Nephron (organoid): ENCODE data around the gene ADCY5.
A peak's percentile ranks its signal among the peaks of the same experiment; 100 is the strongest.

ENCODE experiments used
- H3K27ac Mint-ChIP-seq, 3 experiments: 2 replicates each; pipeline ENCODE4 v1.8.0; 2020; ENCODE audit warnings: mixed read lengths in 3 of 3, mild to moderate bottlenecking in 2 of 3, moderate library complexity in 1 of 3
- H3K27me3 Mint-ChIP-seq: 2 replicates; pipeline ENCODE4 v1.8.0; 2021; ENCODE audit warnings: low read depth, mild to moderate bottlenecking, moderate library complexity, mixed read lengths
- H3K36me3 Mint-ChIP-seq: 2 replicates; pipeline ENCODE4 v1.8.0; 2020; ENCODE audit warnings: low read depth, mixed read lengths
- H3K4me1 Mint-ChIP-seq: 2 replicates; pipeline ENCODE4 v1.8.0; 2020; ENCODE audit warnings: mixed read lengths
- H3K4me3 Mint-ChIP-seq, 3 experiments: 2 replicates each; pipeline ENCODE4 v1.8.0; 2020; ENCODE audit warnings: mild to moderate bottlenecking in 3 of 3, mixed read lengths in 3 of 3, moderate library complexity in 2 of 3
- H3K9me3 Mint-ChIP-seq: 2 replicates; pipeline ENCODE4 v1.8.0; 2020; ENCODE audit warnings: mixed read lengths
- TF ChIP-seq, protein P1 (sequence below), 3 experiments: fragments of 200-600 bp; sonication (generic); IDR thresholded peaks; one replicate each; pipeline ENCODE4 v1.5.0; 2021; ENCODE audit warnings: antibody characterized with exemption in 3 of 3; ENCODE audit not compliant: unreplicated experiment in 3 of 3

Gene ADCY5

DNA sequence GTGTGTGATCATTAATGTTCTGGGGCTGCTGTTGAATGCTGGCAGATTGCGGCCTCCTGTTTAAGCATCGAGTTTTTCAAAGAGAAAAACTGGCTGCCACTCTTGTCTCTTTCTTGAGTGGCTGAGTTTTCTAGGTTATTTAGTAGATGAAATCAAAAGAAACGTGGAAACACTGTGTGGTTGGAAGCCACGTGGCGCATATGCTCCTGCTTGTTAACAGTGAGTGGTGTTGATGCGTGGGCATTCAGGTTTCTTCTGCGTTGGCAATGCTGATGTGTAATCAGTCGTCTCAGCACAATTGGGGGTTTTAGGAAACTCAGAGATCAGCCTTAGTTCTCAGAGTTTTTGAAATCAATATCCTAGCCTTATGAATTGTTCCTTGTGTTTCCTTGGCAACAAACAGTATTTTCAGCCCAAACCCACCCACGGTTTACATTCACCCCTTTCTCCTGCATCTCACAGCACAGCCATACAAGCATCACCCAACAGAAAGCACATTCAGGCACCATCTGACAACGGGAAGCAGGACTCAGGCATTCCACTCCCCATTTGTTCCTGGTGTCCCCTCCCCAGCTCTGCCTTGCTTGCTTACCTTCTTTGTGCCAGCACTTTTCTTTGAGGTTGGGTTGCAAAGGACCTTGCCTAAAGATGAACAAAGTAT is 172.4 kb downstream of the ADCY5 start:
- Mint-ChIP-seq H3K4me3 (no peak overlapping the region), H3K27ac (no peak overlapping the region), H3K27me3 (no peaks in the 10 kb centered on the region), H3K36me3 (peaks cover 12% of the 10 kb centered on the region), H3K4me1 (peaks cover 5% of the 10 kb centered on the region), H3K9me3 (no peaks in the 10 kb centered on the region)
- TF ChIP-seq, protein P1, sequence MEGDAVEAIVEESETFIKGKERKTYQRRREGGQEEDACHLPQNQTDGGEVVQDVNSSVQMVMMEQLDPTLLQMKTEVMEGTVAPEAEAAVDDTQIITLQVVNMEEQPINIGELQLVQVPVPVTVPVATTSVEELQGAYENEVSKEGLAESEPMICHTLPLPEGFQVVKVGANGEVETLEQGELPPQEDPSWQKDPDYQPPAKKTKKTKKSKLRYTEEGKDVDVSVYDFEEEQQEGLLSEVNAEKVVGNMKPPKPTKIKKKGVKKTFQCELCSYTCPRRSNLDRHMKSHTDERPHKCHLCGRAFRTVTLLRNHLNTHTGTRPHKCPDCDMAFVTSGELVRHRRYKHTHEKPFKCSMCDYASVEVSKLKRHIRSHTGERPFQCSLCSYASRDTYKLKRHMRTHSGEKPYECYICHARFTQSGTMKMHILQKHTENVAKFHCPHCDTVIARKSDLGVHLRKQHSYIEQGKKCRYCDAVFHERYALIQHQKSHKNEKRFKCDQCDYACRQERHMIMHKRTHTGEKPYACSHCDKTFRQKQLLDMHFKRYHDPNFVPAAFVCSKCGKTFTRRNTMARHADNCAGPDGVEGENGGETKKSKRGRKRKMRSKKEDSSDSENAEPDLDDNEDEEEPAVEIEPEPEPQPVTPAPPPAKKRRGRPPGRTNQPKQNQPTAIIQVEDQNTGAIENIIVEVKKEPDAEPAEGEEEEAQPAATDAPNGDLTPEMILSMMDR (IDR thresholded peaks at IDR 0.05; ENCODE audit: unreplicated experiment in 3 of 3), result no peak

DNA sequence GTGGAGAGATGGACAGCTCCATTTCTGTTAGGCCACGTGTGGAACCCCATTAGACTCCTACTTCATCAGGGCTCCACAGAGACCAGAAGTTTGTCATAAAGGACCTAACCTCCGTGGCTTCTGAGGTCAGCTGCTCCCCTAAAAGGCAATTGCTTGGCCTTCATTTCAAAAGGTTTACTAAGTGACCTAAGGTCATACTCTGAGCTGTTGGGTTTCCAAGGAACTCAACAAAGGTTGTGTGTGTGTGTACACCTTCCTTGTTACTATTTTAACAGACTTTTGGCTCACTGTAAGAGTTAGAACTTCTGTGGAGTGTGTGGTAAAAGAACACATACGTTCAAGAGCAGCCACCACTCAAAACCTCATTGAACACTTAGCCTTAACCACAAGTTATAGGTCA is 173.2 kb downstream of the ADCY5 start:
- Mint-ChIP-seq H3K27me3 (no peaks in the 10 kb centered on the region), H3K4me3 (no peak overlapping the region), H3K4me1 (peaks cover 12% of the 10 kb centered on the region), H3K36me3 (peaks cover 15% of the 10 kb centered on the region), H3K27ac (no peak overlapping the region), H3K9me3 (no peaks in the 10 kb centered on the region)
- TF ChIP-seq, protein P1 (IDR thresholded peaks at IDR 0.05; ENCODE audit: unreplicated experiment in 3 of 3), result no peak

DNA sequence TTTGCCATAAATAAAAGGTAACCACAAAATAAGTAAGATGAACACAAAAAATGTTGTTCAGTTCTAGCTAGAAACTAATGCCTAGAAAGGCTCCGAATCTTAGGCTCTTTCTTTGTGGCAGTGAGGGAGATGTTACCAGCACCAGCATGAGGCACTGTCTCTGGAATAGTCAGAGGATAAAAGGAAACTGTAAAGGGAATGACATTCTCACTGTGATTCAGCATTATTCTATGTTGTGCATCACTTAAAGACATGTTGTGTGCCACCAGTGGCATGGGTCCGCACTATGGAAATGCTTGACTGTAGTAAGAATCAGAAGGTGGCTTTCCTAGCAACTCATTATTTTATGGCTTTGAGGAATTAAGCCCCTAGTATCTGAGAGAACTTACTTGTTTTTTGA is 176.3 kb downstream of the ADCY5 start:
- H3K4me1 Mint-ChIP-seq, result peaks cover 12% of the 10 kb centered on the region
- TF ChIP-seq, protein P1 (IDR thresholded peaks at IDR 0.05; ENCODE audit: unreplicated experiment in 3 of 3), result no peak
- no peak overlapping the region for H3K27ac Mint-ChIP-seq
- H3K4me3 Mint-ChIP-seq, result no peak overlapping the region
- no peaks in the 10 kb centered on the region for H3K27me3 Mint-ChIP-seq
- H3K9me3 Mint-ChIP-seq, result no peaks in the 10 kb centered on the region
- H3K36me3 Mint-ChIP-seq, result peaks cover 32% of the 10 kb centered on the region

DNA sequence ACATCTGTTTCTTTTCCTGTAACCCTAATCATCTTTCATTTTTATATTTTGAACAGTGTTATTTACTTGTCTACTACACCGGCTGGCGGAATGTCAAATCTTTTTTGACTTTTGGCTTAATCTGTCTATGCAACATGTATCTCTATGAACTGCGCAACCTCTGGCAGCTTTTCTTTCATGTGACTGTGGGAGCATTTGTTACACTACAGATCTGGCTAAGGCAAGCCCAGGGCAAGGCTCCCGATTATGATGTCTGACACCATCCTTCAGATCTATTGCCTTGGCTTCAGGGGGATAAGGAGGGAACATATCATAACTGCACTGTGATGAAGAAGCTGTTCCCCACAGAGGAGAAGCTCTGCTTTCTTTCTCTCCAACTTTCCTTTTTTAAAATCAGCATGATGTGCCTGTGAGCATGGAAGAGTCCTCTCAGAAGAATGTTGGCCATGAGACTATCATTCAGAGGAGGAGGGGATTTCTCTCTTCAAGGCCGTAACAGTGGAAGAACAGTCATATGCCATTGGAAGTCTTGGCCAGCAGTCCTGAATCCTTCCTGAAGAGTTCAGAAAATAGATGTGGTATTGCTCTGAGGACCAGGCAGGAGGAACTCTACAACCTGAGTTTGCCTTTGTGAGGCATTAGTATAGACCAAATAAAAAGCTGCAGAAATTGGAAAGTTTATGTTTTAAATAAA is 177.3 kb downstream of the ADCY5 start:
- Mint-ChIP-seq H3K4me1 (peaks cover 12% of the 10 kb centered on the region), H3K4me3 (no peak overlapping the region), H3K9me3 (peaks cover 4% of the 10 kb centered on the region), H3K36me3 (peaks cover 41% of the 10 kb centered on the region), H3K27me3 (no peaks in the 10 kb centered on the region), H3K27ac (peak overlapping the region in 2 of 3 experiments; percentile 2 to 60)
- TF ChIP-seq, protein P1 (IDR thresholded peaks at IDR 0.05; ENCODE audit: unreplicated experiment in 3 of 3), result no peak

DNA sequence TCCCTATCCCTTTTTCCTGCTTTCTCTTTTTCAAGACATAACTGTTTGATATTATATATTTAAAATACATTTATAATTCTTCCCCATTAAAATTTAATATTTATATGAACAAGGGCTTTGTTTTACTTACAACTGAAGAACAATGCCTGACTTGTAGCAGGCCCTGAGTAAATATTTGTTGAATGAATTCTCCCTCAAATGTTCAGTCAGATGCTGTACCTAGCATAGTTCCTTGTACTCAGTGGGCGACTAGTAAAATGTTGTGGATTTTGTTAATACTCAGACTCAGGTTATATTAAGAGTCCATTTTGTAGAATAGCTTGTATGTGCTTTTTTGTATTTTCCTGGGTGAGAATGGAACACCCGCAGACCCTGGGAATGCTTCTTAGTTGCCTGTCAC is 178.1 kb downstream of the ADCY5 start:
- H3K9me3 Mint-ChIP-seq, result peaks cover 12% of the 10 kb centered on the region

More for the DNA sequence above, 178.1 kb downstream of the ADCY5 start:
- no peaks in the 10 kb centered on the region for H3K27me3 Mint-ChIP-seq
- H3K27ac Mint-ChIP-seq, result peak overlapping the region in 1 of 3 experiments; percentile 60
- H3K4me3 Mint-ChIP-seq, result no peak overlapping the region
- peaks cover 12% of the 10 kb centered on the region for H3K4me1 Mint-ChIP-seq
- TF ChIP-seq, protein P1 (IDR thresholded peaks at IDR 0.05; ENCODE audit: unreplicated experiment in 3 of 3), result no peak
- H3K36me3 Mint-ChIP-seq, result peaks cover 49% of the 10 kb centered on the region
